Measurements from ENCODE around the gene EPN2.

- TF ChIP-seq CTCF (IDR thresholded peaks at IDR 0.05; ENCODE audit: insufficient read depth, low read length, poor library complexity, severe bottlenecking) (no peak), EZH2phosphoT487 (conservative IDR thresholded peaks at IDR 0.05; ENCODE audit: low read length) (no peak)
Observed at GRCh38 chr17:19361944-19362276, 124.7 kb downstream of the EPN2 start.

Measured in SU-DHL-6 (cell line).